ENCODE results near the gene PRTN3.

Gene PRTN3

GRCh38 chr19:840519-841206 is at the start of gene PRTN3:
TSS of gene PRTN3 (plus strand) at chr19:840999. CDS start at chr19:841009, 10 bp downstream.
- no peak for DNase-seq (ENCODE audit: low read depth)

GRCh38 chr19:791007-791566 is 49.7 kb upstream of the PRTN3 start:
- DNase-seq (ENCODE audit: low read depth): no peak

- DNase-seq (ENCODE audit: low read depth): no peak
Measured at GRCh38 chr19:791567-792305, 49.1 kb upstream of the PRTN3 start.

GRCh38 chr19:792306-792885 is 48.4 kb upstream of the PRTN3 start:
- no peak for DNase-seq (ENCODE audit: low read depth)

GRCh38 chr19:793806-794205 is 47.0 kb upstream of the PRTN3 start:
- no peak for DNase-seq (ENCODE audit: low read depth)

- DNase-seq (ENCODE audit: low read depth): no peak
Measured at GRCh38 chr19:795073-795611, 45.7 kb upstream of the PRTN3 start.

GRCh38 chr19:795691-796581 is 44.9 kb upstream of the PRTN3 start:
- no peak for DNase-seq (ENCODE audit: low read depth)

GRCh38 chr19:796692-797527 is 43.9 kb upstream of the PRTN3 start, which contains the start of gene PTBP1:
TSS of gene PTBP1 (plus strand) at chr19:797452. CDS start at chr19:797498, 46 bp downstream.
- peak; percentile 99 for DNase-seq (ENCODE audit: low read depth)

GRCh38 chr19:797528-798414 is 43.0 kb upstream of the PRTN3 start:
- DNase-seq (ENCODE audit: low read depth): peak; percentile 79

- DNase-seq (ENCODE audit: low read depth): no peak
Measured at GRCh38 chr19:798415-799075, 42.3 kb upstream of the PRTN3 start.

GRCh38 chr19:799076-799881 is 41.5 kb upstream of the PRTN3 start:
- DNase-seq (ENCODE audit: low read depth): no peak

- DNase-seq (ENCODE audit: low read depth): no peak
Measured at GRCh38 chr19:800360-801029, 40.3 kb upstream of the PRTN3 start.

GRCh38 chr19:801030-801860 is 39.6 kb upstream of the PRTN3 start:
- DNase-seq (ENCODE audit: low read depth): no peak

- DNase-seq (ENCODE audit: low read depth): no peak
Measured at GRCh38 chr19:801861-802497, 38.8 kb upstream of the PRTN3 start.

- DNase-seq (ENCODE audit: low read depth): no peak
Measured at GRCh38 chr19:802498-803098, 38.2 kb upstream of the PRTN3 start.

GRCh38 chr19:803099-803561 is 37.7 kb upstream of the PRTN3 start:
- no peak for DNase-seq (ENCODE audit: low read depth)
